Measurements from ENCODE around the gene PPP2R2C.

PPP2R2C gene

DNA sequence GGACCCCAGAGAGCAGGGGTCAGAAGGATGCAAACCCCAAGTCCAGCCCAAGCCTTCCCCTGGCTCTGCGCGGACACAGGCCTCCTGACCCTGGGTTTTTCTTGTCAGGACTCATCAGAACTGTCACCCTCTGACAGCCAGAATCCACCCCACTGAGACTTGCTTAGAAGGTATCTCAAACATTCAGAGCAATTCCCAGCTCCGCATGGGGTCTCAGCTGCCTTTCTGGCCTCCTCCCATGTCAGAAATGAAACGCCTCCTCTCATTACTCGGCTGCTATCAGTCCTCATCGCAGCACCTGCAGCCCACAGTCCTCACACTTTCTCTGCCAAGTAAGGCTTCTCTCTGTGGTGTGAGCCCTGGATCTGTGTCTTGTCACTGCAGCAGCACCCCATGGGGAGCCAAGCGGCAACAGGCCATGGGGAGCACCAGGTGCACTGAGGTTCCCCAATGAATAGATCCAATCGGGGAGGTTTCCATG, 105.0 kb downstream of the PPP2R2C start:
- H3K27ac ChIP-seq (ENCODE audit: extremely low read depth, low read depth, low read length): no peak overlapping the region
- H3K4me1 ChIP-seq (ENCODE audit: control insufficient read depth, insufficient read depth, low read length): no peaks in the 10 kb centered on the region
- H3K36me3 ChIP-seq (ENCODE audit: control insufficient read depth in 2 of 2, insufficient read depth in 1 of 2, low read length in 2 of 2): peaks cover 0 to 35% of the 10 kb centered on the region in 2 experiments; a peak in 1 of 3 replicates
- 0 out of 2 replicates have a peak, but pooled peaks have one; percentile 8 for TF ChIP-seq ZIC2 (tag by site-specific recombination; IDR thresholded peaks at IDR 0.05)
- TF ChIP-seq SCRT1 (tag by site-specific recombination; IDR thresholded peaks at IDR 0.05; ENCODE audit: borderline replicate concordance): no peak
- peak; percentile 20; the same call in 1 of the 2 replicates for TF ChIP-seq GLIS1 (tag by site-specific recombination; IDR thresholded peaks at IDR 0.05)
- no peak overlapping the region for H3K4me3 ChIP-seq (ENCODE audit: low read depth, low read length)
- CTCF ChIA-PET: no interaction called here
- no peaks in the 10 kb centered on the region for H3K9me3 ChIP-seq (ENCODE audit: control insufficient read depth, insufficient read depth, low read depth, low read length)
- POLR2A ChIA-PET: no interaction called here

DNA sequence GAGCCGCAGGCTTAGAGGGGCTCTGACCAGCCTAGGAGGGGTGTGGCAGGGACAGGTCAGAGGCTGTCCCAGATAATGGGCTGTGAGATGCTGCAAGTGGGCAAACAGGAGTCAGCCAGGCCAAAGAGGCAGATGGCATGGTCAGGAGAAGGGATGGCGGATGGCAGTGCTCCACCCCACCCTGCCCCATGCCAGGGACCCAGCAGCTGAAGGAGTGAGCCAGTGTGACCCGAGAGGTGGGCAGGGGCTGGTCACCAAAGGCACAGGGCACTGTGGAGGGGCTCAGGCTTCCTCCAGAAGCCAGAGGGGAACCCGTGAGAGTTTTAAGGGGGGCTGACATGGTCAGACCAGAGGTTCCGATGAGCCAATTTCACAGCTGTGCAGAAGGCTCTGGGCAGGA, 105.8 kb downstream of the PPP2R2C start:
- no peak for TF ChIP-seq OVOL3 (tag by site-specific recombination; IDR thresholded peaks at IDR 0.05)
- TF ChIP-seq, protein P1, sequence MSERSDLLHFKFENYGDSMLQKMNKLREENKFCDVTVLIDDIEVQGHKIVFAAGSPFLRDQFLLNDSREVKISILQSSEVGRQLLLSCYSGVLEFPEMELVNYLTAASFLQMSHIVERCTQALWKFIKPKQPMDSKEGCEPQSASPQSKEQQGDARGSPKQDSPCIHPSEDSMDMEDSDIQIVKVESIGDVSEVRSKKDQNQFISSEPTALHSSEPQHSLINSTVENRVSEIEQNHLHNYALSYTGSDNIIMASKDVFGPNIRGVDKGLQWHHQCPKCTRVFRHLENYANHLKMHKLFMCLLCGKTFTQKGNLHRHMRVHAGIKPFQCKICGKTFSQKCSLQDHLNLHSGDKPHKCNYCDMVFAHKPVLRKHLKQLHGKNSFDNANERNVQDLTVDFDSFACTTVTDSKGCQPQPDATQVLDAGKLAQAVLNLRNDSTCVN (tag by site-specific recombination; optimal IDR thresholded peaks at IDR 0.05): no peak
- TF ChIP-seq, protein P2, sequence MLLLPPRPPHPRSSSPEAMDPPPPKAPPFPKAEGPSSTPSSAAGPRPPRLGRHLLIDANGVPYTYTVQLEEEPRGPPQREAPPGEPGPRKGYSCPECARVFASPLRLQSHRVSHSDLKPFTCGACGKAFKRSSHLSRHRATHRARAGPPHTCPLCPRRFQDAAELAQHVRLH (tag by site-specific recombination; IDR thresholded peaks at IDR 0.05): no peak
- TF ChIP-seq ZNF623 (tag by site-specific recombination; IDR thresholded peaks at IDR 0.05): no peak
- TF ChIP-seq ZNF394 (tag by site-specific recombination; IDR thresholded peaks at IDR 0.05; ENCODE audit: borderline replicate concordance): no peak
- TF ChIP-seq KLF7 (tag by site-specific recombination; IDR thresholded peaks at IDR 0.05; ENCODE audit: borderline replicate concordance): no peak
- no peak for TF ChIP-seq ZNF157 (tag by site-specific recombination; IDR thresholded peaks at IDR 0.05)
- no peak for TF ChIP-seq ZNF785 (tag by site-specific recombination; IDR thresholded peaks at IDR 0.05)
- TF ChIP-seq ZNF391 (tag by site-specific recombination; IDR thresholded peaks at IDR 0.05; ENCODE audit: borderline replicate concordance, low read depth): no peak
- TF ChIP-seq ZNF121 (tag by site-specific recombination; IDR thresholded peaks at IDR 0.05): no peak
- no peak for TF ChIP-seq GFI1B (tag by site-specific recombination; IDR thresholded peaks at IDR 0.05)
- no peak for TF ChIP-seq SP7 (tag by site-specific recombination; IDR thresholded peaks at IDR 0.05)
- TF ChIP-seq, protein P3, sequence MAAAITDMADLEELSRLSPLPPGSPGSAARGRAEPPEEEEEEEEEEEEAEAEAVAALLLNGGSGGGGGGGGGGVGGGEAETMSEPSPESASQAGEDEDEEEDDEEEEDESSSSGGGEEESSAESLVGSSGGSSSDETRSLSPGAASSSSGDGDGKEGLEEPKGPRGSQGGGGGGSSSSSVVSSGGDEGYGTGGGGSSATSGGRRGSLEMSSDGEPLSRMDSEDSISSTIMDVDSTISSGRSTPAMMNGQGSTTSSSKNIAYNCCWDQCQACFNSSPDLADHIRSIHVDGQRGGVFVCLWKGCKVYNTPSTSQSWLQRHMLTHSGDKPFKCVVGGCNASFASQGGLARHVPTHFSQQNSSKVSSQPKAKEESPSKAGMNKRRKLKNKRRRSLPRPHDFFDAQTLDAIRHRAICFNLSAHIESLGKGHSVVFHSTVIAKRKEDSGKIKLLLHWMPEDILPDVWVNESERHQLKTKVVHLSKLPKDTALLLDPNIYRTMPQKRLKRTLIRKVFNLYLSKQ (tag by site-specific recombination; IDR thresholded peaks at IDR 0.05; ENCODE audit: borderline replicate concordance): no peak
- no peak for TF ChIP-seq ZFP3 (tag by site-specific recombination; IDR thresholded peaks at IDR 0.05; ENCODE audit: low read depth)
- TF ChIP-seq ZNF423 (tag by site-specific recombination; IDR thresholded peaks at IDR 0.05): no peak
- TF ChIP-seq ZNF416 (tag by site-specific recombination; IDR thresholded peaks at IDR 0.05): no peak
- no peak for TF ChIP-seq ZNF510 (tag by site-specific recombination; IDR thresholded peaks at IDR 0.05; ENCODE audit: insufficient replicate concordance)
- no peak for TF ChIP-seq ZNF768 (tag by site-specific recombination; IDR thresholded peaks at IDR 0.05)
- TF ChIP-seq, protein P4, sequence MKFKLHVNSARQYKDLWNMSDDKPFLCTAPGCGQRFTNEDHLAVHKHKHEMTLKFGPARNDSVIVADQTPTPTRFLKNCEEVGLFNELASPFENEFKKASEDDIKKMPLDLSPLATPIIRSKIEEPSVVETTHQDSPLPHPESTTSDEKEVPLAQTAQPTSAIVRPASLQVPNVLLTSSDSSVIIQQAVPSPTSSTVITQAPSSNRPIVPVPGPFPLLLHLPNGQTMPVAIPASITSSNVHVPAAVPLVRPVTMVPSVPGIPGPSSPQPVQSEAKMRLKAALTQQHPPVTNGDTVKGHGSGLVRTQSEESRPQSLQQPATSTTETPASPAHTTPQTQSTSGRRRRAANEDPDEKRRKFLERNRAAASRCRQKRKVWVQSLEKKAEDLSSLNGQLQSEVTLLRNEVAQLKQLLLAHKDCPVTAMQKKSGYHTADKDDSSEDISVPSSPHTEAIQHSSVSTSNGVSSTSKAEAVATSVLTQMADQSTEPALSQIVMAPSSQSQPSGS (tag by site-specific recombination; IDR thresholded peaks at IDR 0.05; ENCODE audit: low read depth): no peak
- no peak for TF ChIP-seq ZNF354C (tag by site-specific recombination; IDR thresholded peaks at IDR 0.05; ENCODE audit: borderline replicate concordance, low read depth)
- Histone ChIP-seq H3K4me1 (ENCODE audit: control insufficient read depth, insufficient read depth, low read length) (no peaks in the 10 kb centered on the region), H3K27ac (ENCODE audit: extremely low read depth, low read depth, low read length) (no peak overlapping the region), H3K9me3 (ENCODE audit: control insufficient read depth, insufficient read depth, low read depth, low read length) (no peaks in the 10 kb centered on the region), H3K36me3 (ENCODE audit: control insufficient read depth in 2 of 2, insufficient read depth in 1 of 2, low read length in 2 of 2) (peaks cover 0 to 26% of the 10 kb centered on the region in 2 experiments; a peak in 1 of 3 replicates), H3K4me3 (ENCODE audit: low read depth, low read length) (no peak overlapping the region)
- ChIA-PET POLR2A (no interaction called here), CTCF (no interaction called here)
